Measurements from ENCODE around the gene SPATA6L.

Gene SPATA6L

GRCh38 chr9:4622016-4622415 lies 44.3 kb downstream of the SPATA6L start:
- DNase-seq, result no peak

- no peak for DNase-seq
Measured at GRCh38 chr9:4620881-4621555, 45.3 kb downstream of the SPATA6L start.

GRCh38 chr9:4620057-4620765 lies 46.1 kb downstream of the SPATA6L start:
- peak; percentile 26 for DNase-seq

- no peak for DNase-seq
Measured at GRCh38 chr9:4618700-4619099, 47.6 kb downstream of the SPATA6L start.

GRCh38 chr9:4617752-4618151 lies 48.5 kb downstream of the SPATA6L start:
- DNase-seq, result no peak

- no peak for DNase-seq
Measured at GRCh38 chr9:4615778-4616177, 50.5 kb downstream of the SPATA6L start.

- DNase-seq, result no peak
Measured at GRCh38 chr9:4615251-4615650, 51.0 kb downstream of the SPATA6L start.

GRCh38 chr9:4614627-4615026 lies 51.7 kb downstream of the SPATA6L start:
- DNase-seq, result no peak

GRCh38 chr9:4606033-4606432 lies 60.2 kb downstream of the SPATA6L start:
- peak; percentile 28 for DNase-seq

GRCh38 chr9:4604678-4605095 lies 61.6 kb downstream of the SPATA6L start:
- peak; percentile 85 for DNase-seq

- no peak for DNase-seq
Measured at GRCh38 chr9:4603830-4604229, 62.5 kb downstream of the SPATA6L start.

GRCh38 chr9:4600368-4600767 lies 65.9 kb downstream of the SPATA6L start:
- no peak for DNase-seq

- DNase-seq, result peak; percentile 68
Measured at GRCh38 chr9:4596165-4596922, 69.9 kb downstream of the SPATA6L start.

GRCh38 chr9:4594994-4595393 lies 71.3 kb downstream of the SPATA6L start:
- no peak for DNase-seq

- no peak for DNase-seq
Measured at GRCh38 chr9:4594545-4594944, 71.7 kb downstream of the SPATA6L start.

- no peak for DNase-seq
Measured at GRCh38 chr9:4592886-4593285, 73.4 kb downstream of the SPATA6L start.

GRCh38 chr9:4592295-4592694 lies 74.0 kb downstream of the SPATA6L start:
- DNase-seq, result no peak

- DNase-seq, result no peak
Measured at GRCh38 chr9:4591123-4591500, 75.2 kb downstream of the SPATA6L start.

- no peak for DNase-seq
Measured at GRCh38 chr9:4590430-4591122, 75.7 kb downstream of the SPATA6L start.

- DNase-seq, result no peak
Measured at GRCh38 chr9:4588721-4589120, 77.6 kb downstream of the SPATA6L start.

GRCh38 chr9:4585135-4585534 lies 81.1 kb downstream of the SPATA6L start:
- no peak for DNase-seq

GRCh38 chr9:4584636-4585035 lies 81.6 kb downstream of the SPATA6L start:
- no peak for DNase-seq

- DNase-seq, result no peak
Measured at GRCh38 chr9:4583001-4583400, 83.3 kb downstream of the SPATA6L start.

Data from CD4-positive, alpha-beta T cell treated with Interleukin-17A for 1 hour (primary cell).